Measurements from ENCODE around the gene PLPP6.
"Not testable (repeated sequence)": the region's sequence is repeated elsewhere in the genome, so short reads cannot be mapped to it uniquely, and the experiment has no call there.

- TF ChIP-seq RAD21 (conservative IDR thresholded peaks at IDR 0.05); CTCF (IDR thresholded peaks at IDR 0.05; ENCODE audit: poor library complexity, severe bottlenecking); POLR2AphosphoS5 (IDR thresholded peaks at IDR 0.05); EP300 (conservative IDR thresholded peaks at IDR 0.05; ENCODE audit: poor library complexity, severe bottlenecking); TAF1 (IDR thresholded peaks at IDR 0.05; ENCODE audit: low read depth); SMC3 (conservative IDR thresholded peaks at IDR 0.05; ENCODE audit: poor library complexity): not testable (repeated sequence)
Measured at GRCh38 chr9:4660665-4661064, 1.4 kb upstream of the PLPP6 start.
